ENCODE results near the gene LYPD4. TPM values are rescaled to one million over a fixed set of nuclear protein-coding genes. Genes with fewer than 3 reads are reported as not detected.
A peak's percentile ranks its signal among the peaks of the same experiment; 100 is the strongest.

The LYPD4 gene
- total and polyA plus RNA-seq, 8 donors: not detected

DNA sequence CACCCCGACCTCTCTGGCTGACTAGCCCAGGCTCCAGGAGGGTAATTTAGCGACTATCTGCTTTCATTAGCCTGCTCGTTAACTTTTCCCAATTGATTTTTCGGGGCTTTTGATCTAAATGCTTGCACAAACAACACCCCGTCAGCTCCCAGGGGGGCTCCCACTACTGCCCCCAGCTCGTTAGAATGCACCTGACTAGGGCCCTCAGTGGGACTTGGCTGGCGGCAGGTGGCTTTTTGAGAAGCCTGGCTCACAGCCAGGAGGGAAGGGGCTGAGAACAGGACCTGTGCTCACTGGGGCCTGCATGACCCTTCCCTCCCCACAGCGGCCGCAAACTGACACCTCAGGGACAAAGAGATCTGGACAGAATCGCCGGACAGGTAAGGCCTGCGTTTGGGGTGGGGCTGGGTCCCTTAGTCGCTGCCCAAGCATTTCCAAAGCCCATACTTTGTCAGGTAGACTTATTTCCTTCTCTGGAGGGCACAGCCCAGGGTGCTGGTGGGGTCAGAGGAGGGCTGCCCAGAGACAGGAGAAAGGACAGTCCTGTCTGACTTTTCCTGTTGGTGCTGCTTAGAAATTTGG is 25.0 kb upstream of the LYPD4 start:
- intact Hi-C loops (cut with DNase I; ENCODE audit: low total_unique reads): no loop called here

DNA sequence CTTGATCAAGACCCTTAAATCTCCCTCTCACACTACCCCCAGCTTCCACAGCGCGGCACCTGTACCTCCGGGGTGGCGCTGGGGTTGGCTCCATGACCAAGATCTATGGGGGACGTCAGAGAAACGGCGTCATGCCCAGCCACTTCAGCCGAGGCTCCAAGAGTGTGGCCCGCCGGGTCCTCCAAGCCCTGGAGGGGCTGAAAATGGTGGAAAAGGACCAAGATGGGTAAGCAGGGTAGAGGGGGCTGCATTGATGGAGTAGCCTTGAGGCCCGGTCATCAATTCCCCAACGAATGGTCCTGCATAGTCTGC is 24.5 kb upstream of the LYPD4 start:
- H3K4me1 ChIP-seq: peaks cover 7 to 94% (median 65%) of the 10 kb centered on the region in 4 donors

More for the DNA sequence above, 25.0 kb upstream of the LYPD4 start:
- DNase-seq: no peak
- Histone ChIP-seq H3K9me3 (no peaks in the 10 kb centered on the region), H3K27ac (peak overlapping the region in 2 of 5 donors; percentile 42 to 47), H3K4me3 (no peak overlapping the region), H3K36me3 (peaks cover 54 to 82% (median 81%) of the 10 kb centered on the region in 4 donors), H3K27me3 (no peaks in the 10 kb centered on the region), H3K4me1 (peaks cover 7 to 89% (median 60%) of the 10 kb centered on the region in 4 donors)
- WGBS, 5 donors: 67 to 79% (median 72%) methylated on average over 4 to 13 of the region's 13 CpGs
- TF ChIP-seq POLR2A (IDR thresholded peaks at IDR 0.05) (no peak), EP300 (IDR thresholded peaks at IDR 0.05) (no peak), POLR2AphosphoS5 (IDR thresholded peaks at IDR 0.05) (no peak)
- TF ChIP-seq, protein P1, sequence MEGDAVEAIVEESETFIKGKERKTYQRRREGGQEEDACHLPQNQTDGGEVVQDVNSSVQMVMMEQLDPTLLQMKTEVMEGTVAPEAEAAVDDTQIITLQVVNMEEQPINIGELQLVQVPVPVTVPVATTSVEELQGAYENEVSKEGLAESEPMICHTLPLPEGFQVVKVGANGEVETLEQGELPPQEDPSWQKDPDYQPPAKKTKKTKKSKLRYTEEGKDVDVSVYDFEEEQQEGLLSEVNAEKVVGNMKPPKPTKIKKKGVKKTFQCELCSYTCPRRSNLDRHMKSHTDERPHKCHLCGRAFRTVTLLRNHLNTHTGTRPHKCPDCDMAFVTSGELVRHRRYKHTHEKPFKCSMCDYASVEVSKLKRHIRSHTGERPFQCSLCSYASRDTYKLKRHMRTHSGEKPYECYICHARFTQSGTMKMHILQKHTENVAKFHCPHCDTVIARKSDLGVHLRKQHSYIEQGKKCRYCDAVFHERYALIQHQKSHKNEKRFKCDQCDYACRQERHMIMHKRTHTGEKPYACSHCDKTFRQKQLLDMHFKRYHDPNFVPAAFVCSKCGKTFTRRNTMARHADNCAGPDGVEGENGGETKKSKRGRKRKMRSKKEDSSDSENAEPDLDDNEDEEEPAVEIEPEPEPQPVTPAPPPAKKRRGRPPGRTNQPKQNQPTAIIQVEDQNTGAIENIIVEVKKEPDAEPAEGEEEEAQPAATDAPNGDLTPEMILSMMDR (IDR thresholded peaks at IDR 0.05): no peak

DNA sequence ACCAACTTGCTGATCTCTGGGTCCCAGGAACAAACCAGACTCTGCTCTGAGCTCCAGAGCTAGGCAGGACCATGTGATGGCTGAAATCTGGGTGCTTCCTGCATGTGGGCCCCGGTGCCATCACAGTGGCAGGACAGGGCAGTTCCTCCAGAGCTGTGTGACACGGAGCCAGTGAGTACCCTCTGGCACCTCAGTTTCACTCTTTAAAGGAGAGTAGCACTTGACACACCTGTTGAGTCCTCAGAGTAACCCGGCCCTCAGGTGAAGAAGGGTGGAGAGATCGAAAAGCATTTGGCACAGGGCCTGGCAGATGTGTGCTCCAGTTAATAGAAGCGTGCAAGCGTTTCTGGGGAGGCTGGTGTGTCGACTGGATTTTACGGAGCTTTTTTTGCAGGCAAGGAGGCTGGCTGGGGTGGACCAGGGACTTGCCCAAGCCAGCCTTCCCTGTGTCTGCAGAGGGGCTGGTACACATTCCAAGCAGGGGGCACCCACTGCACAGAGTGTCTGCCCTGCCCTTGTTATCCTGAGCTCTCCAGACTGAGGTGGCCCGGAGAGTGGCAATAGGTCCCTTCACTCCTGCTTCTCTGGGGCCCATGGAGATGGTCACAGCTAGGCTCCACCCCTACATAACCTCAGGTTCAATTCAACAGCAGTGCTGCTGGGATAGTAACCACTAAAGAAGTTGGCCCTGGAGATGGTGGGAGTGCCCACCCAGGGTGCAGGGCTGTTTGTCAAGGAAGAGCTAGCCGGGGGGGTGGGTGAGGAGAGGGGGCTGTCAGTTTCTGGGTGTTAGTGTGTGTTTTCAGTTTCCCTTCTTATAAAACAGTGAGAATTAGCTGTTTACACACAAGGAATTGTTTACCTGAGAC is 23.9 kb upstream of the LYPD4 start:
- H3K27me3 ChIP-seq: no peaks in the 10 kb centered on the region
- WGBS, 5 donors: 41 to 50% (median 46%) methylated on average over 7 to 10 of the region's 10 CpGs
- H3K4me1 ChIP-seq: peaks cover 7 to 95% (median 69%) of the 10 kb centered on the region in 4 donors
- peak overlapping the region in 2 of 5 donors; percentile 20 to 36 for H3K27ac ChIP-seq
- peaks cover 64 to 93% (median 92%) of the 10 kb centered on the region in 4 donors for H3K36me3 ChIP-seq
- no peak overlapping the region for H3K4me3 ChIP-seq
- no peaks in the 10 kb centered on the region for H3K9me3 ChIP-seq
- intact Hi-C loops (cut with DNase I; ENCODE audit: low total_unique reads): no loop called here
- TF ChIP-seq POLR2A (IDR thresholded peaks at IDR 0.05) (no peak), POLR2AphosphoS5 (IDR thresholded peaks at IDR 0.05) (no peak), EP300 (IDR thresholded peaks at IDR 0.05) (no peak)
- TF ChIP-seq, protein P1 (IDR thresholded peaks at IDR 0.05): no peak
- DNase-seq: peak in 1 of 2 donors; percentile 46

More for the DNA sequence above, 24.5 kb upstream of the LYPD4 start:
- WGBS, 5 donors: 71 to 92% (median 82%) methylated on average over 11 to 12 of the region's 12 CpGs
- Histone ChIP-seq H3K27me3 (no peaks in the 10 kb centered on the region), H3K4me3 (no peak overlapping the region), H3K27ac (peak overlapping the region in 1 of 5 donors; percentile 20), H3K9me3 (no peaks in the 10 kb centered on the region), H3K36me3 (peaks cover 59 to 88% (median 86%) of the 10 kb centered on the region in 4 donors)
- DNase-seq: no peak
- intact Hi-C loops (cut with DNase I; ENCODE audit: low total_unique reads): no loop called here
- TF ChIP-seq EP300 (IDR thresholded peaks at IDR 0.05) (no peak), POLR2A (IDR thresholded peaks at IDR 0.05) (no peak), POLR2AphosphoS5 (IDR thresholded peaks at IDR 0.05) (no peak)
- TF ChIP-seq, protein P1 (IDR thresholded peaks at IDR 0.05): no peak

DNA sequence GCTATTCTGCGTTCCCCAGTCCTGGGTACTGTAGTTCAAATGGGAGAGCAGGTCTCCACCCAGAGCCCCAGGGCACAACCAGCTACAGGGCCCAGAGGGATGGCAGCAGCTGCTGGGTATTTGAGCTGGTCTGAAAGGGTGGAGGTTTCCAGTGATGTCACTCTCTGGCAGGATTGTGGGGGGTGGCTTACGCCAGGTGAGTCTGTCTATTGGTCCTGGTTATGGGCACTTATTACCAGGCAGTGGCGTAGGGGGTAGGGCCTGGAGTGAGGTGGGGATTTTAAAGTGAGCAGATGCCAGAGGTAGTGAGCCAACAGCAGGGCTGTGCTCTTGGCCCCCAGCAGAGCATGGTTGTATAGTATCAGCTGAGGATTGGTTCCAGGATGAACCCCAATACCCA is 21.8 kb upstream of the LYPD4 start:
- H3K27ac ChIP-seq: no peak overlapping the region
- TF ChIP-seq POLR2A (IDR thresholded peaks at IDR 0.05) (no peak), POLR2AphosphoS5 (IDR thresholded peaks at IDR 0.05) (no peak), EP300 (IDR thresholded peaks at IDR 0.05) (no peak)
- TF ChIP-seq, protein P1 (IDR thresholded peaks at IDR 0.05): no peak
- intact Hi-C loops (cut with DNase I; ENCODE audit: low total_unique reads): no loop called here
- H3K4me1 ChIP-seq: peaks cover 19 to 96% (median 80%) of the 10 kb centered on the region in 4 donors
- DNase-seq: no peak
- H3K4me3 ChIP-seq: peak overlapping the region in 1 of 4 donors; percentile 6
- 87 to 92% (median 90%) methylated on average over 3 of the region's 3 CpGs for WGBS, 5 donors
- H3K9me3 ChIP-seq: no peaks in the 10 kb centered on the region
- peaks cover 77 to 100% (median 98%) of the 10 kb centered on the region in 4 donors for H3K36me3 ChIP-seq
- H3K27me3 ChIP-seq: no peaks in the 10 kb centered on the region
